GM19240 (cell line): ENCODE data around the gene ABCA8.
"Not testable (repeated sequence)": the region's sequence is repeated elsewhere in the genome, so short reads cannot be mapped to it uniquely, and the experiment has no call there.

Source experiments
- DNase-seq: peaks from one replicate; pipeline ENCODE4 v3.0.0; 2011; ENCODE audit warnings: low spot score; ENCODE audit not compliant: insufficient read length

Gene ABCA8

GRCh38 chr17:68831170-68831569, 124.0 kb downstream of the ABCA8 start:
- no peak for DNase-seq

GRCh38 chr17:68830313-68830712, 124.9 kb downstream of the ABCA8 start:
- no peak for DNase-seq

GRCh38 chr17:68829211-68829610, 126.0 kb downstream of the ABCA8 start:
- DNase-seq: no peak

GRCh38 chr17:68824707-68825106, 130.5 kb downstream of the ABCA8 start:
- no peak for DNase-seq

GRCh38 chr17:68824185-68824584, 131.0 kb downstream of the ABCA8 start:
- not testable (repeated sequence) for DNase-seq

GRCh38 chr17:68822719-68823289, 132.4 kb downstream of the ABCA8 start:
- no peak for DNase-seq

- DNase-seq: no peak
These were observed 133.1 kb downstream of the ABCA8 start for GRCh38 chr17:68821860-68822696.

GRCh38 chr17:68820825-68821481, 134.2 kb downstream of the ABCA8 start:
- no peak for DNase-seq

GRCh38 chr17:68820476-68820824, 134.7 kb downstream of the ABCA8 start:
- DNase-seq: no peak

- DNase-seq: no peak
These were observed 135.7 kb downstream of the ABCA8 start for GRCh38 chr17:68819465-68819864.
